Neural cell (in vitro differentiated cells): Measurements from ENCODE around the gene SLC5A2.

Experiments used
- CTCF ChIP-seq: fragments of 450-650 bp; IDR thresholded peaks from 2 replicates; pipeline ENCODE4 v1.5.1; 2014; ENCODE audit warnings: antibody characterized with exemption, mild to moderate bottlenecking, moderate library complexity; ENCODE audit not compliant: poor library complexity, severe bottlenecking
- EP300 ChIP-seq: fragments of 450-650 bp; conservative IDR thresholded peaks from 2 replicates; pipeline ENCODE4 v1.6.1; 2014; ENCODE audit warnings: antibody characterized with exemption, mild to moderate bottlenecking, moderate library complexity; ENCODE audit not compliant: poor library complexity, severe bottlenecking
- EZH2 ChIP-seq: fragments of 200-600, 300-800 bp; shearing (Covaris generic), sonication (generic); IDR thresholded peaks from 2 replicates; pipeline ENCODE4 v1.6.1; 2014; ENCODE audit warnings: antibody characterized with exemption, low read length, borderline replicate concordance, mild to moderate bottlenecking; ENCODE audit not compliant: insufficient read depth, poor library complexity, severe bottlenecking

GRCh38 chr16:31483081-31483480, at the start of gene SLC5A2:
- TF ChIP-seq CTCF (no peak), EZH2 (no peak), EP300 (no peak)
